Fibroblast of villous mesenchyme (primary cell): Measurements from ENCODE around the gene BRAP. TPM values are rescaled to one million over a fixed set of nuclear protein-coding genes. Genes with fewer than 3 reads are reported as not detected.
"Not testable (repeated sequence)": the region's sequence is repeated elsewhere in the genome, so short reads cannot be mapped to it uniquely, and the experiment has no call there.

Experiments
- DNase-seq: peaks from one replicate; pipeline ENCODE4 v3.0.0-alpha.2; 2010; ENCODE audit warnings: low read depth
- H3K4me3 ChIP-seq: 2 replicates; pipeline ENCODE4 v1.5.1; 2011; ENCODE audit warnings: low read depth, mild to moderate bottlenecking, low read length
- total RNA-seq: library from RNA; depleted of rRNA; stranded (reverse); fragments of >200 nt; gene quantifications from 2 replicates; pipeline ENCODE4 v1.2.3, GENCODE V29; 2012
- TF ChIP-seq, protein P1 (sequence below): IDR thresholded peaks from 2 replicates; pipeline ENCODE4 v1.5.1; 2012; ENCODE audit warnings: low read depth, mild to moderate bottlenecking, low read length; ENCODE audit not compliant: insufficient read depth

Gene BRAP
- 18.7 and 22.9 TPM in 2 replicates for total RNA-seq

GRCh38 chr12:111685811-111686573 lies at the start of gene BRAP, which contains the start of gene ACAD10:
Gene BRAP, minus strand, starts transcription at chr12:111685956. Its CDS starts 164 bp downstream, at chr12:111685792.
Gene ACAD10, plus strand, starts transcription at chr12:111686053. Its CDS starts 6,657 bp downstream, at chr12:111692710.
- peak; percentile 95 for DNase-seq
- TF ChIP-seq, protein P1, sequence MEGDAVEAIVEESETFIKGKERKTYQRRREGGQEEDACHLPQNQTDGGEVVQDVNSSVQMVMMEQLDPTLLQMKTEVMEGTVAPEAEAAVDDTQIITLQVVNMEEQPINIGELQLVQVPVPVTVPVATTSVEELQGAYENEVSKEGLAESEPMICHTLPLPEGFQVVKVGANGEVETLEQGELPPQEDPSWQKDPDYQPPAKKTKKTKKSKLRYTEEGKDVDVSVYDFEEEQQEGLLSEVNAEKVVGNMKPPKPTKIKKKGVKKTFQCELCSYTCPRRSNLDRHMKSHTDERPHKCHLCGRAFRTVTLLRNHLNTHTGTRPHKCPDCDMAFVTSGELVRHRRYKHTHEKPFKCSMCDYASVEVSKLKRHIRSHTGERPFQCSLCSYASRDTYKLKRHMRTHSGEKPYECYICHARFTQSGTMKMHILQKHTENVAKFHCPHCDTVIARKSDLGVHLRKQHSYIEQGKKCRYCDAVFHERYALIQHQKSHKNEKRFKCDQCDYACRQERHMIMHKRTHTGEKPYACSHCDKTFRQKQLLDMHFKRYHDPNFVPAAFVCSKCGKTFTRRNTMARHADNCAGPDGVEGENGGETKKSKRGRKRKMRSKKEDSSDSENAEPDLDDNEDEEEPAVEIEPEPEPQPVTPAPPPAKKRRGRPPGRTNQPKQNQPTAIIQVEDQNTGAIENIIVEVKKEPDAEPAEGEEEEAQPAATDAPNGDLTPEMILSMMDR: no peak
- peak within 1 kb of the TSS; percentile 92 for H3K4me3 ChIP-seq

GRCh38 chr12:111733340-111733915 lies 47.7 kb upstream of the BRAP start:
- no peak for DNase-seq
- TF ChIP-seq, protein P1: no peak

GRCh38 chr12:111732786-111733185 lies 47.0 kb upstream of the BRAP start:
- TF ChIP-seq, protein P1: no peak
- no peak overlapping the region for H3K4me3 ChIP-seq
- DNase-seq: no peak

More at GRCh38 chr12:111733340-111733915, 47.7 kb upstream of the BRAP start:
- no peak overlapping the region for H3K4me3 ChIP-seq

DNA sequence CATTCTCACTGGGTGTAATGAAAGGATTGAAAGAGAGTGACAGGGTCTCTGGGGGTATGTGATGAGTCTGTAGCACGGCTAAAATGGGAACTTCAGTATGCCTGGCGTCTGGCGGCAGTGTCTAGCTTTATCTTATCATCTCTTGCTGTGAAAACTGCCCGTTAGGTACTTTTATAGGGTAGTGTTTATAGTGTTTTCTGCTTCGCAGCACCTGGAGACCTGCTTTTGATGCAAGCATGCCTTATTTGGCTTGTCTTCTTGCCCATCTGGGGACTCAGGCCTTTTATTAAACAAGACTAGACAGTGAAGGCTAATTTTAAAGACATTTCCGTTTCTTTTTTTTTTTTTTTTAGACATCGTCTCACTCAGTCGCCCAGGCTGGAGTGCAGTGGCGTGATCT lies 44.7 kb upstream of the BRAP start:
- TF ChIP-seq, protein P1: no peak
- DNase-seq: no peak
- H3K4me3 ChIP-seq: no peak overlapping the region

DNA sequence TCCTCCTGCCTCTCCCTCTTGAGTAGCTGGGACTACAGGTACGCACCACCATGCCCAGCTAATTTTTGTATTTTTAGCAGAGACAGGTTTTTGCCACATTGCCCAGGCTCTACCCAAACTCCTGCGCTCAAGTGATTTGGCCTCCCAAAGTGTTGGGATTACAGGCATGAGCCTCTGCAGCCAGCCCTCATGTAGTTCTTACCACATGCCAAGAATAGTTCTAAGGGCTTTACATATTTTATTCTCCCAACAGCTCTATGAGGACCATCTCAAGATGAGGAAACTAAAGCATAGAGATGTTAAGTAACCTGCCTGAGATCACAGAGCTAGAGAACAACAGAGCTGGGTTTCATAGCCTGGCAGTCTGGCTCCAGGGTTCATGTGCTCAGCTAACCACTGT lies 43.0 kb upstream of the BRAP start:
- H3K4me3 ChIP-seq: no peak overlapping the region
- no peak for DNase-seq
- TF ChIP-seq, protein P1: no peak

GRCh38 chr12:111723646-111724360 lies 38.0 kb upstream of the BRAP start:
- DNase-seq, H3K4me3 ChIP-seq: not testable (repeated sequence)

GRCh38 chr12:111720457-111720856 lies 34.7 kb upstream of the BRAP start:
- DNase-seq: peak; percentile 67

DNA sequence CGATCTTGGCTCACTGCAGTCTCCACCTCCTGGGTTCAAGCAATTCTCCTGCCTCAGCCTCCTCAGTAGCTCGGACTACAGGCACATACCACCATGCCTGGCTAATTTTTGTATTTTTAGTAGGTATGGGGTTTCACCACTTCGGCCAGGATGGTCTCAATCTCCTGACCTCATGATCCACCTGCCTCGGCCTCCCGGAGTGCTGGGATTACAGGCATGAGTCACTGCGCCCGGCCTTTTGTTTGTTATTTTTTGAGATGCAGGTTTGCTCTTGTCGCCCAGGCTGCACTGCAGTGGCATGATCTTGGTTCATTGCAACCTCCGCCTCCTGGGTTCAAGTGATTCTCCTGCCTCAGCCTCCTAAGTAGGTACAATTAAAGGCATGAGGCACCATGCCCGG lies 33.6 kb upstream of the BRAP start:
- H3K4me3 ChIP-seq, DNase-seq: not testable (repeated sequence)

More at GRCh38 chr12:111720457-111720856, 34.7 kb upstream of the BRAP start:
- TF ChIP-seq, protein P1: no peak
- no peak overlapping the region for H3K4me3 ChIP-seq
